ENCODE data around the gene FOXP2. TPM values are rescaled to one million over a fixed set of nuclear protein-coding genes. Genes with fewer than 3 reads are reported as not detected.

The FOXP2 gene
- total RNA-seq, 2 experiments from 2014 or later: not detected

DNA sequence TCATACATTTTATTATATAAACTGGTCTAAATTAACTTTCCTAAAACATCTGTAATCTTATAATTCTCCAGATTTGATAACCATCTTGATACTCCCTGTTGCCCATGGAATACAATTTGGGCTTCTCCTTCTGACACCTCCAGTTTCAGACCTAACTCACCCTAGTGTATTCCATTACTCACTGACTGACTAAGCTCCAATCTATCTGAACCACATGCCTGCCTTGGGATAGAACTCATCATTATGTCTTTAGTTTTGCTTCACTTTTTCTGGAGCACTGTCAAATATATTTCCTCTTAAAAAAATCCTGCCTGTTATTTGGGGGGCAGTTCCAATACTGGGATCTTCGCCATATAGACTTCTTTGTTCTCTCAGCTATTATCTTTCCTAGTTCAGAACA, 4.9 kb upstream of the FOXP2 start:
- H3K4me1 ChIP-seq (ENCODE audit: insufficient read depth, low read length, poor library complexity, severe bottlenecking): no peaks in the 10 kb centered on the region
- BruUV-seq (replicated peaks): no TSS peak
- DNase-seq (ENCODE audit: low spot score): no peak
- H4K20me1 ChIP-seq (ENCODE audit: insufficient read depth, low read length): no peaks in the 10 kb centered on the region
- intact Hi-C loops (cut with micrococcal nuclease; ENCODE audit: unreplicated experiment): loop anchor here (10.0 kb wide), 1 partner anchor 385 kb away; no protein-coding TSS in a partner anchor
- no peak for TF ChIP-seq EZH2phosphoT487 (IDR thresholded peaks at IDR 0.05; ENCODE audit: borderline replicate concordance, low read depth, low read length)
- TF ChIP-seq, protein P1, sequence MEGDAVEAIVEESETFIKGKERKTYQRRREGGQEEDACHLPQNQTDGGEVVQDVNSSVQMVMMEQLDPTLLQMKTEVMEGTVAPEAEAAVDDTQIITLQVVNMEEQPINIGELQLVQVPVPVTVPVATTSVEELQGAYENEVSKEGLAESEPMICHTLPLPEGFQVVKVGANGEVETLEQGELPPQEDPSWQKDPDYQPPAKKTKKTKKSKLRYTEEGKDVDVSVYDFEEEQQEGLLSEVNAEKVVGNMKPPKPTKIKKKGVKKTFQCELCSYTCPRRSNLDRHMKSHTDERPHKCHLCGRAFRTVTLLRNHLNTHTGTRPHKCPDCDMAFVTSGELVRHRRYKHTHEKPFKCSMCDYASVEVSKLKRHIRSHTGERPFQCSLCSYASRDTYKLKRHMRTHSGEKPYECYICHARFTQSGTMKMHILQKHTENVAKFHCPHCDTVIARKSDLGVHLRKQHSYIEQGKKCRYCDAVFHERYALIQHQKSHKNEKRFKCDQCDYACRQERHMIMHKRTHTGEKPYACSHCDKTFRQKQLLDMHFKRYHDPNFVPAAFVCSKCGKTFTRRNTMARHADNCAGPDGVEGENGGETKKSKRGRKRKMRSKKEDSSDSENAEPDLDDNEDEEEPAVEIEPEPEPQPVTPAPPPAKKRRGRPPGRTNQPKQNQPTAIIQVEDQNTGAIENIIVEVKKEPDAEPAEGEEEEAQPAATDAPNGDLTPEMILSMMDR (conservative IDR thresholded peaks at IDR 0.05; ENCODE audit: low read length): no peak
- no peak overlapping the region for H3K4me2 ChIP-seq (ENCODE audit: low read length)
- no peak overlapping the region for H2AFZ ChIP-seq (ENCODE audit: low read length)
- no peak overlapping the region for H3K4me3 ChIP-seq (ENCODE audit: low read depth, low read length, poor library complexity, severe bottlenecking)
- CTCF ChIA-PET (ENCODE audit: unreplicated experiment): no interaction called here
- no peak overlapping the region for H3K27ac ChIP-seq (ENCODE audit: low read depth, low read length, poor library complexity, severe bottlenecking)
- POLR2A ChIA-PET: no interaction called here
- no peaks in the 10 kb centered on the region for H3K9me3 ChIP-seq (ENCODE audit: low read length)
- H3K9me2 ChIP-seq (ENCODE audit: insufficient read depth, low read length): no peaks in the 10 kb centered on the region
- H3K36me3 ChIP-seq (ENCODE audit: insufficient read depth, low read length): no peaks in the 10 kb centered on the region
- no peaks in the 10 kb centered on the region for H3K79me2 ChIP-seq (ENCODE audit: insufficient read depth, low read depth, low read length)

DNA sequence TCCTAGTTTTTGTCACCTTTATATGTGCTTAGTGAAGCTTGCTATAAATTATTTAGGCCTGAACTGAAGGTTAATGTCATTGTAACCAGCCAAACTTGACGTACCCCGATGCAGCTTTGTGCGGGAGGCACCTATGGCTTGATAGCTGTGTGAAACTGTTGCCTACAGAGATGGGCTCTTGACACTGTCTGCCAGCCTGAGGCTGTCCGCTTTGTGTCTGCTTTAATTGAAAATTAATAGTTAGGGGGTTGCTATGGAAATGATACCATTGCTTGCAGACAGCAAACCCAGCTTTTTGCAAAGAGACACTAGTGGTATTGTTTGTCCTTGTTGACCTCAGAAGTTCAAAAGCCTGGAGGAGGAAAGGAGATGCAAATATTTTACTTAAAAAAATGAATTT, 2.1 kb upstream of the FOXP2 start:
- intact Hi-C loops (cut with micrococcal nuclease; ENCODE audit: unreplicated experiment): loop anchor here (10.0 kb wide), 1 partner anchor 388 kb away; no protein-coding TSS in a partner anchor
- no peak overlapping the region for H3K4me3 ChIP-seq (ENCODE audit: low read depth, low read length, poor library complexity, severe bottlenecking)
- no peaks in the 10 kb centered on the region for H3K9me2 ChIP-seq (ENCODE audit: insufficient read depth, low read length)
- no peaks in the 10 kb centered on the region for H3K36me3 ChIP-seq (ENCODE audit: insufficient read depth, low read length)
- no peak overlapping the region for H2AFZ ChIP-seq (ENCODE audit: low read length)
- H3K9me3 ChIP-seq (ENCODE audit: low read length): no peaks in the 10 kb centered on the region
- no peaks in the 10 kb centered on the region for H3K4me1 ChIP-seq (ENCODE audit: insufficient read depth, low read length, poor library complexity, severe bottlenecking)
- ChIA-PET CTCF (ENCODE audit: unreplicated experiment) (no interaction called here), POLR2A (no interaction called here)
- no peak overlapping the region for H3K27ac ChIP-seq (ENCODE audit: low read depth, low read length, poor library complexity, severe bottlenecking)
- TF ChIP-seq, protein P1 (conservative IDR thresholded peaks at IDR 0.05; ENCODE audit: low read length): no peak
- TF ChIP-seq EZH2phosphoT487 (IDR thresholded peaks at IDR 0.05; ENCODE audit: borderline replicate concordance, low read depth, low read length): no peak
- no peaks in the 10 kb centered on the region for H4K20me1 ChIP-seq (ENCODE audit: insufficient read depth, low read length)
- no peak overlapping the region for H3K4me2 ChIP-seq (ENCODE audit: low read length)
- no peaks in the 10 kb centered on the region for H3K79me2 ChIP-seq (ENCODE audit: insufficient read depth, low read depth, low read length)
- no TSS peak for BruUV-seq (replicated peaks)
- no peak for DNase-seq (ENCODE audit: low spot score)

DNA sequence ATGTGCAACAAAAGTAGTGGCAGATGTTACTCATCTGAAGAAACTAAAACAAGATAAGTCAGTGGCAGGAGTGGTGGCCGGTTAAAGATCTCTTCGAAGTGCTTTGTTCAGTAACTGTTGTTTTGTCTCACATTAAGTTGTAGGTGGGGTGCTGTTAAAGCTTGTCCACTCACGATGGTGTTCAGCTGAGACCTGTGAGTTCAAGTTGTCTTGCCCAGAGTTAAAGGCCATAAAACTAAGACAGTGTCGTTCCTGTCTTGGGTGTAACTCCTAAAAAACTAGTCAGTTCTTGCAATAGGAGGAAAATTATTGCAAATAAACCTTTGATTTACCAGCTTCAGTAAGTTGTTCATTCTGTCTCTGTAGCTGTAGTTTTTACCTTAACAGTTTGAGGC, 857 bp upstream of the FOXP2 start:
- ChIA-PET POLR2A (interaction anchor here (1.0 to 1.9 kb wide), 2 partner anchors 11 to 51 kb away, joined by 5 read pairs; no protein-coding TSS in a partner anchor), CTCF (ENCODE audit: unreplicated experiment) (no interaction called here)
- no peak overlapping the region for H3K4me2 ChIP-seq (ENCODE audit: low read length)

More for the DNA sequence above, 857 bp upstream of the FOXP2 start:
- no peaks in the 10 kb centered on the region for H3K79me2 ChIP-seq (ENCODE audit: insufficient read depth, low read depth, low read length)
- no peaks in the 10 kb centered on the region for H3K36me3 ChIP-seq (ENCODE audit: insufficient read depth, low read length)
- H3K9me3 ChIP-seq (ENCODE audit: low read length): no peaks in the 10 kb centered on the region
- no peak overlapping the region for H3K27ac ChIP-seq (ENCODE audit: low read depth, low read length, poor library complexity, severe bottlenecking)
- no peaks in the 10 kb centered on the region for H3K4me1 ChIP-seq (ENCODE audit: insufficient read depth, low read length, poor library complexity, severe bottlenecking)
- DNase-seq (ENCODE audit: low spot score): no peak
- intact Hi-C loops (cut with micrococcal nuclease; ENCODE audit: unreplicated experiment): loop anchor here (10.0 kb wide), 1 partner anchor 389 kb away; no protein-coding TSS in a partner anchor
- no peak overlapping the region for H3K4me3 ChIP-seq (ENCODE audit: low read depth, low read length, poor library complexity, severe bottlenecking)
- BruUV-seq (replicated peaks): no TSS peak
- H3K9me2 ChIP-seq (ENCODE audit: insufficient read depth, low read length): no peaks in the 10 kb centered on the region
- no peak overlapping the region for H2AFZ ChIP-seq (ENCODE audit: low read length)
- TF ChIP-seq, protein P1 (conservative IDR thresholded peaks at IDR 0.05; ENCODE audit: low read length): no peak
- no peak for TF ChIP-seq EZH2phosphoT487 (IDR thresholded peaks at IDR 0.05; ENCODE audit: borderline replicate concordance, low read depth, low read length)
- H4K20me1 ChIP-seq (ENCODE audit: insufficient read depth, low read length): no peaks in the 10 kb centered on the region

Measured in OCI-LY7 (cell line).